OCI-LY7 (cell line): ENCODE measurements around the gene REG4. TPM values are rescaled to one million over a fixed set of nuclear protein-coding genes. Genes with fewer than 3 reads are reported as not detected.

Experiments used
- BruUV-seq: library from RNA; stranded (reverse); fragments of 400-500 nt; replicated peaks from 2 replicates; lab custom pipeline; 2021; lab: Mats Ljungman, UMichigan
- CTCF ChIA-PET: fragments of 300-600 bp; sonication (Branson Sonifier 250); formaldehyde crosslinking; loops from one replicate; lab custom pipeline; 2022; ENCODE audit warnings: antibody characterized with exemption; ENCODE audit not compliant: unreplicated experiment; lab: Charles Lee
- POLR2A ChIA-PET: fragments of 300-600 bp; sonication (Branson Sonifier 250); formaldehyde crosslinking; loops from one replicate; lab custom pipeline; 2022; ENCODE audit warnings: antibody characterized with exemption; lab: Charles Lee
- DNase-seq: peaks from one replicate; pipeline ENCODE4 v3.0.0-alpha.2; 2015; ENCODE audit warnings: low spot score
- H2AFZ ChIP-seq: fragments of 200-600 bp; sonication (generic), shearing (Covaris generic); 2 replicates; pipeline ENCODE4 v1.6.1; 2014; ENCODE audit warnings: mild to moderate bottlenecking, antibody characterized with exemption, low read length, moderate library complexity
- H3K27ac ChIP-seq: fragments of 200-600 bp; sonication (generic); 2 replicates; pipeline ENCODE4 v1.5.1; 2014; ENCODE audit warnings: mixed run types, low read depth, mild to moderate bottlenecking, moderate library complexity, low read length, inconsistent platforms; ENCODE audit not compliant: poor library complexity, severe bottlenecking
- H3K36me3 ChIP-seq: fragments of 200-600 bp; sonication (generic); 2 replicates; pipeline ENCODE4 v1.6.1; 2014; ENCODE audit warnings: mild to moderate bottlenecking, antibody characterized with exemption, low read length, moderate library complexity, mixed read lengths; ENCODE audit not compliant: insufficient read depth
- H3K4me1 ChIP-seq: fragments of 200-600 bp; sonication (generic); 2 replicates; pipeline ENCODE4 v1.5.1; 2014; ENCODE audit warnings: mild to moderate bottlenecking, low read length; ENCODE audit not compliant: insufficient read depth, poor library complexity, severe bottlenecking
- H3K4me2 ChIP-seq: fragments of 200-600 bp; sonication (generic); 2 replicates; pipeline ENCODE4 v1.6.1; 2014; ENCODE audit warnings: mild to moderate bottlenecking, low read length
- H3K4me3 ChIP-seq: fragments of 200-600 bp; sonication (generic); 2 replicates; pipeline ENCODE4 v1.5.1; 2014; ENCODE audit warnings: mild to moderate bottlenecking, low read depth, low read length; ENCODE audit not compliant: poor library complexity, severe bottlenecking
- H3K79me2 ChIP-seq: fragments of 200-600 bp; sonication (generic); 2 replicates; pipeline ENCODE4 v1.6.1; 2016; ENCODE audit warnings: low read depth, mild to moderate bottlenecking, low read length, moderate library complexity, mixed read lengths; ENCODE audit not compliant: insufficient read depth
- H3K9me2 ChIP-seq: fragments of 200-600 bp; sonication (generic); 2 replicates; pipeline ENCODE4 v1.6.1; 2016; ENCODE audit warnings: mild to moderate bottlenecking, low read length, mixed read lengths; ENCODE audit not compliant: insufficient read depth
- H3K9me3 ChIP-seq: fragments of 200-600 bp; sonication (generic); 2 replicates; pipeline ENCODE4 v1.6.1; 2014; ENCODE audit warnings: mild to moderate bottlenecking, mixed run types, low read length, mixed read lengths
- H4K20me1 ChIP-seq: fragments of 200-600 bp; sonication (generic); 2 replicates; pipeline ENCODE4 v1.6.1; 2014; ENCODE audit warnings: mild to moderate bottlenecking, antibody characterized with exemption, low read length, moderate library complexity, mixed read lengths; ENCODE audit not compliant: insufficient read depth
- EZH2phosphoT487 ChIP-seq: fragments of 200-600 bp; sonication (generic); IDR thresholded peaks from 2 replicates; pipeline ENCODE4 v1.6.1; 2018; ENCODE audit warnings: low read depth, borderline replicate concordance, mild to moderate bottlenecking, mixed run types, antibody characterized with exemption, low read length, moderate library complexity, mixed read lengths
- intact Hi-C: fragments of 100-400 bp; cut with micrococcal nuclease; formaldehyde crosslinking; loops from one replicate; pipeline ENCODE4 v1.10.0; 2022; ENCODE audit not compliant: unreplicated experiment
- total RNA-seq, 2 experiments: library from RNA; depleted of rRNA in 1 of 2; stranded (reverse); fragments of >200 nt in 1 of 2; shearing (Covaris generic) in 1 of 2; gene quantifications; 2 replicates each; pipeline ENCODE4 v1.2.3, GENCODE V29; 2014 to 2022
- TF ChIP-seq, protein P1 (sequence below): fragments of 200-600 bp; sonication (generic); conservative IDR thresholded peaks from 2 replicates; pipeline ENCODE4 v1.5.1; 2014; ENCODE audit warnings: mild to moderate bottlenecking, antibody characterized with exemption, low read length, moderate library complexity, mixed read lengths

REG4 gene
- total RNA-seq, 2 experiments from 2014 or later = not detected

DNA sequence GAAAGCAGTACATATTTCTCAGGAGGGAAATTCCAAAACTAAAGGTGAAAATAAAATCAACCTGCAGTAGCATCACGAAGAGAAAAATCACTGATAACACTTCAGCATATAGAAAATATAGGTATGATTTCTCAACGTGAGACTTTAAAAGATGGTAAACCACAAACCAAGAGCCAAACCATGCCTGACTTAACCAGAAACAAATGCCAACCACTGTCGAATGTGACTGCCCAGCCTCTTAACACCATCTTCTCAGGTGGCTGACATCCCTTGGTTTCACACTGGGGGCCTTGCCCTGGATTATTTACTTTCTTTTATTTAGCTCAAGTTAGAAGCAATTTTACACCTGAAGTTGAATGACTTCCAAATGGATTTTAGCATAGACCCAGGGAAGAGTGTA, 52.7 kb downstream of the REG4 start:
- ChIA-PET POLR2A (no interaction called here), CTCF (no interaction called here)
- no peaks in the 10 kb centered on the region for H3K9me2 ChIP-seq
- H3K27ac ChIP-seq = no peak overlapping the region
- intact Hi-C loops = loop anchor here (10.0 kb wide), 1 partner anchor 84 kb away; no protein-coding TSS in a partner anchor
- DNase-seq = no peak
- no peak overlapping the region for H3K4me3 ChIP-seq
- BruUV-seq = no TSS peak
- TF ChIP-seq EZH2phosphoT487 = no peak
- TF ChIP-seq, protein P1, sequence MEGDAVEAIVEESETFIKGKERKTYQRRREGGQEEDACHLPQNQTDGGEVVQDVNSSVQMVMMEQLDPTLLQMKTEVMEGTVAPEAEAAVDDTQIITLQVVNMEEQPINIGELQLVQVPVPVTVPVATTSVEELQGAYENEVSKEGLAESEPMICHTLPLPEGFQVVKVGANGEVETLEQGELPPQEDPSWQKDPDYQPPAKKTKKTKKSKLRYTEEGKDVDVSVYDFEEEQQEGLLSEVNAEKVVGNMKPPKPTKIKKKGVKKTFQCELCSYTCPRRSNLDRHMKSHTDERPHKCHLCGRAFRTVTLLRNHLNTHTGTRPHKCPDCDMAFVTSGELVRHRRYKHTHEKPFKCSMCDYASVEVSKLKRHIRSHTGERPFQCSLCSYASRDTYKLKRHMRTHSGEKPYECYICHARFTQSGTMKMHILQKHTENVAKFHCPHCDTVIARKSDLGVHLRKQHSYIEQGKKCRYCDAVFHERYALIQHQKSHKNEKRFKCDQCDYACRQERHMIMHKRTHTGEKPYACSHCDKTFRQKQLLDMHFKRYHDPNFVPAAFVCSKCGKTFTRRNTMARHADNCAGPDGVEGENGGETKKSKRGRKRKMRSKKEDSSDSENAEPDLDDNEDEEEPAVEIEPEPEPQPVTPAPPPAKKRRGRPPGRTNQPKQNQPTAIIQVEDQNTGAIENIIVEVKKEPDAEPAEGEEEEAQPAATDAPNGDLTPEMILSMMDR = no peak
- H2AFZ ChIP-seq = no peak overlapping the region
- H3K4me2 ChIP-seq = no peak overlapping the region
- no peaks in the 10 kb centered on the region for H3K36me3 ChIP-seq
- no peaks in the 10 kb centered on the region for H3K4me1 ChIP-seq
- no peaks in the 10 kb centered on the region for H4K20me1 ChIP-seq
- H3K79me2 ChIP-seq = no peaks in the 10 kb centered on the region
- H3K9me3 ChIP-seq = no peaks in the 10 kb centered on the region

DNA sequence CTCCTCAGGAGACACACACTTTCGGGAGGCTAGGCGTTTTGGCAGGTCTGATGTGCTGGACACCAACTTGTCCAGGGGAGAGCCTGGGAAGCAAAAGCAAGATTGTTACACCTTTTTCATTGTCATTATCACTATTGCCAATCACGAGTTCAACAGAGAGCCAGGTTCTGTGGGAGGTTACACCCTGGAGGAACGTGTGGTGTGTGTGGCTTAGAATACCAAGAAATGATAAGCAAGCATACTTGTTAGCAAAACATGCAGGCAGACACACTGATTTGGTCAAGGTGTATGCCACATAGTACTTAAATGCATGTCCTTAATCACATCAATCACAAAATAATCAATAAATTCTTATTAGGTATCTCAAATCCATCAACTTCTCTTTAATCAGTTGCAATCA, 58.7 kb downstream of the REG4 start:
- Histone ChIP-seq H3K4me2 (no peak overlapping the region), H3K4me3 (no peak overlapping the region), H3K9me3 (no peaks in the 10 kb centered on the region), H4K20me1 (no peaks in the 10 kb centered on the region), H3K4me1 (no peaks in the 10 kb centered on the region), H3K36me3 (no peaks in the 10 kb centered on the region), H3K27ac (no peak overlapping the region), H3K79me2 (no peaks in the 10 kb centered on the region), H3K9me2 (no peaks in the 10 kb centered on the region), H2AFZ (no peak overlapping the region)
- POLR2A ChIA-PET = interaction anchor here (1.1 kb wide), 1 partner anchor 41 kb away, joined by 5 read pairs; the partner anchor contains the start of gene PHGDH
- TF ChIP-seq, protein P1 = no peak
- no peak for TF ChIP-seq EZH2phosphoT487
- no TSS peak for BruUV-seq
- DNase-seq = no peak
- CTCF ChIA-PET = no interaction called here
- intact Hi-C loops = loop anchor here (10.0 kb wide), 1 partner anchor 78 kb away; no protein-coding TSS in a partner anchor

DNA sequence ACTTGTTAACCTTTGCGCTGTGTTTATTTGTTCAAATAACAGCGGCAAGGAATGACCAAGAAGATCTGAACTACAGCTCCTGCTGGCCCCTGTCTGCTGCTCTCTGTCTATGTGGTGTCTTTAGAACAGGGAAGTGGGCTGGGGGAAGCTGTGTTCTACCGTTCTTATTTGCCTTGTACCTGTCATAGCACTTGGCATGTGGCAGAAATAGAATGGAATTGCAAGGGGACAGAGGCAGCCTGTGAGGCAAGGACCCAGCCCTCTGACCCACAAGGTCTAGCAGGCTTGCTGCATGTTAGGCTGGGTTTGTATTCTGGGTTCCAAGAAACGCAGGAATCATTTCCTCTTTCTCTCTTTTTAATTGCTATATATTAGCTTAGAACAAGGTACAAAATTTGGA, 63.2 kb downstream of the REG4 start:
- Histone ChIP-seq H3K4me1 (no peaks in the 10 kb centered on the region), H4K20me1 (no peaks in the 10 kb centered on the region), H3K27ac (no peak overlapping the region), H3K36me3 (peaks cover 23% of the 10 kb centered on the region), H3K4me2 (no peak overlapping the region), H3K79me2 (no peaks in the 10 kb centered on the region), H2AFZ (no peak overlapping the region), H3K9me2 (no peaks in the 10 kb centered on the region), H3K9me3 (no peaks in the 10 kb centered on the region), H3K4me3 (no peak overlapping the region)
- intact Hi-C loops = loop anchor here (10.0 kb wide), 1 partner anchor 133 kb away; no protein-coding TSS in a partner anchor
- TF ChIP-seq, protein P1 = no peak
- no peak for TF ChIP-seq EZH2phosphoT487
- ChIA-PET CTCF (no interaction called here), POLR2A (no interaction called here)
- no TSS peak for BruUV-seq
- DNase-seq = no peak
